GM19099 (cell line): ENCODE data around the gene IFI6.

Experiments used
- POLR2A ChIP-seq: IDR thresholded peaks from 3 replicates; pipeline ENCODE4 v1.6.1; 2011; ENCODE audit warnings: low read depth; ENCODE audit not compliant: insufficient read length; ENCODE audit errors: extremely low read depth

The IFI6 gene

GRCh38 chr1:27626031-27626935 is 45.7 kb downstream of the IFI6 start:
- TF ChIP-seq POLR2A = peak; percentile 54

- TF ChIP-seq POLR2A = no peak
Observed at GRCh38 chr1:27624467-27625178, 47.4 kb downstream of the IFI6 start.

DNA sequence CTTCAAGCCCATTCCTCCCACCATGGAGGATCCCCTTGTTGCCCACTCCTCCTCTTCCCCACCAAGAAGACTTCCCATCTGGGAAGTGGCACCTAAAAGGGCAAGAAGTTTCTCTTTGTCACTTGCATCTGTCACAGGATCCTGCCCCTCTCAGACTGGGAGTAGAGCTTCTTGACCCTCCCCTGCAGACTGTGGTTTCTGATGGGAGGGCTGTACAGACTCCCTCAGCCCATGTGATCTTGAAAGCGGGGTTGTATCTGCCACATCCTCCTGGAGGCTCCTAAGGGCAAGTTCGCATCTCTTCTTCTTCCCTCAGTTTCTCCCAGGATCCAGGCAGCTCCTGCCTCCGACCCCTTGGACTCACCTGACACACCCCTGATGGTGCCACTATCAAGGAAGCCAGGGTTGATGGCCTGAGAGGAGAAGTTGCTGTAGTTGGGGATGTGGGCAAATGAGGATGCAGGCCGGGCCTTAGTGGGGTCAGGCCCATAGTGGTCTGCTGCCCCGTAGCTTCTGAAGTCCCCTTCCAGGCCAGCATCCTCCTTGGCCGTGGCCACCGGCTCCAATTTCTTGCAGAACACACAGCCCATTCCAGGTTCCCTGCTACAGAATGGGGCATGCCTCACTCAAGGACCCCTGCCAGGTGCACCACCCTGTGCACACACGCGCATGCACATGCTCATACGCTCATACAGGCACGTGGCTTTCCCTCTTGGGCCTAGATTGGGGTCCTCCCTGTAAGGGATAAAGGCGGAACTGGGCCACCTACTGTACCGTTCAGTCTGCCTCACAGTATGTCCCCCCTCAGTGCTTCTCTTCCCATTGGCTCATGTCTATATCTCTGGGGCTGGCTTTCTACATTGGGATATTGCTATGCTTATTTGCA is 48.4 kb downstream of the IFI6 start:
- no peak for TF ChIP-seq POLR2A

DNA sequence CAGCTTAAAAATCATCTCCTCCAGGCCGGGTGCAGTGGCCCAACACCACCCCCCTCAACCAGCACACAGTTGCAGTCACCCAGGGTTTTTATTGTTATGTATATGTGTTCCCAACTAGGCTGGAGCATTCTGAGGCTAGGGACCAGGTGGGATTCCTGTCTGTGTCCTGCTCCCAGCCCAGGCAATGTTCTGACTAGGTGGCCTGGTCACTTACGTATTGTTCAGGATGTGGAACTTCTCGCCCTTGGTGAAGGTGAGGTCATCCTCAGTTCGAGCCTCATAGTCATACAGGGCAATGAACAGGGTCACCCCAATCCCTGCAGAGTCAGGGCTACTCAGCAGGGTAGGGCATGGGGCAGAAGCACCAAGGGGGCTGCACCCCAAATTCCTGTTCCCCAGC is 49.2 kb downstream of the IFI6 start:
- no peak for TF ChIP-seq POLR2A

GRCh38 chr1:27621051-27621920 is 50.7 kb downstream of the IFI6 start:
- no peak for TF ChIP-seq POLR2A

DNA sequence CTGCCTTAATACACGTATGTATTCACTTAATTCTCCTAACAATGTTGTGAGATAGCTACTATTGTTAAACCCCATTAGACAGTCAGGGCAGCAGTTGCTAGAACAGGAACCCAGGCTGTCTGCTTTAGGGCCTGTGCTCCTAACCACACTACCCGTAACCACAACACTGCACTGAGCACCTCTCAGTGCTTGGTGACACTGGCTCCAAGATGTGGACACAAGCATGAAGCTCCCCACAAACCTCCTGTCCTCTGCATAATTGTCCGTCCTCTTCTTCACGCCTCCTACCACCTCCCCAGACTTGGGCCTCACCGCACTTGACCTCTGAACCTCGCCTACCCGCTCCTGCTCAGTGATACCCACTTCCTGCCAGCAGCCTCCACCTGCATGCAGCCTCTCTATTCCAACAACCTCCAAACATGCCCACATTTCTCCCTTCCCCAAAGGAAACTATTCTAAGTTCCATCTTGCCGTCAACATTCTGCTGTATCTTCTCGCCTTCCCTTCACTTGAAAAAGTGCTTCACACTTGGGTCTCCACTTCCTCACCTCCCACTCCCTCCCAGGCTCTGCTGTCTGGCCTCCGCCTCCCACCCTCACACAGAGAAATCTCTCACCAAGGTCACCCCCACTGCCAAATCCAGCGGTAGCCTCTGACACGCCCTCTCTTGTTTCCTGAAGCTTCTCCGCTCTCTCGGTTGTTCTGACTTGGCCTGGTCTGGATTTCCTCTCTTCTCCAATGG is 53.5 kb downstream of the IFI6 start:
- TF ChIP-seq POLR2A = no peak

DNA sequence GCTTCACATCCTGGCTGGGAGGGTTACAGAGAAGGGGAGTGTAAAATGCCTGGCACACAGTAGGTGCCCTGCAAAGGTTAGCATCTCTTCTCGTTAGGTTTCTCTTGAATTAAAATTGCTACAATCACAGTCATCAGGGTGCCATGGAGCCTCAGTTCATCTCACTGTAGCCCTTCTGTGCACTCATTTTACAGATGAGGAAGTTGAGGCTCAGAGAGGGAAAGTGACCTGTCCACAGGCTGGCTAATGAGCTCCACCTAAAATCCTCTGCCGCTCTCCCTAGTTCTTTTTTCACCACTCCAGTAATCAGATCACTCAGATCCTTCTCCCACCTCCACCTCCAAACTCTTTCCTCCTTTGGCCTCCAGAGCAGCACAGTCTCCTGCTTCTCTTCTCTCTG is 54.6 kb downstream of the IFI6 start:
- no peak for TF ChIP-seq POLR2A

DNA sequence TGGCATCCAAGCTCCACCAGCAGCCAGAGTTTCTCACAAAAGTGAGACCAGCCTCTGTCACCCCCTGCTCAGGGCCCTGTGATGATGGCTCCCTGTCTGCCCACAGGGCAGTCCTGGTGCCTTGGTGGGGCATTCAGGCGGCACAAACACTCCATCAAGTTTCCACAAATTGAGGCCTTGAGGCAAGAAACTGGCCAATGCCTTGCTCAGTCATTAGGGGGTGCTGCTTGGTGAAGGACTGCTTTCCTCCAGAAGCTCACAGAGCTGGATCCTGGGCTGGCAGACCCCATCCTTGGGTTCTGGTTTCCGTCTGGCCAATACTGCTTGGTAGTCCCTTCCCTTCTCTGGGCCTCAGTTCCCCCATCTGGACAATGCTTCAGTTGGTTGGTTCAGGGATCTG is 55.6 kb downstream of the IFI6 start:
- TF ChIP-seq POLR2A = no peak
